ENCODE data around the gene VAV3.
"Not testable (repeated sequence)": the region's sequence is repeated elsewhere in the genome, so short reads cannot be mapped to it uniquely, and the experiment has no call there.

The VAV3 gene, protein sequence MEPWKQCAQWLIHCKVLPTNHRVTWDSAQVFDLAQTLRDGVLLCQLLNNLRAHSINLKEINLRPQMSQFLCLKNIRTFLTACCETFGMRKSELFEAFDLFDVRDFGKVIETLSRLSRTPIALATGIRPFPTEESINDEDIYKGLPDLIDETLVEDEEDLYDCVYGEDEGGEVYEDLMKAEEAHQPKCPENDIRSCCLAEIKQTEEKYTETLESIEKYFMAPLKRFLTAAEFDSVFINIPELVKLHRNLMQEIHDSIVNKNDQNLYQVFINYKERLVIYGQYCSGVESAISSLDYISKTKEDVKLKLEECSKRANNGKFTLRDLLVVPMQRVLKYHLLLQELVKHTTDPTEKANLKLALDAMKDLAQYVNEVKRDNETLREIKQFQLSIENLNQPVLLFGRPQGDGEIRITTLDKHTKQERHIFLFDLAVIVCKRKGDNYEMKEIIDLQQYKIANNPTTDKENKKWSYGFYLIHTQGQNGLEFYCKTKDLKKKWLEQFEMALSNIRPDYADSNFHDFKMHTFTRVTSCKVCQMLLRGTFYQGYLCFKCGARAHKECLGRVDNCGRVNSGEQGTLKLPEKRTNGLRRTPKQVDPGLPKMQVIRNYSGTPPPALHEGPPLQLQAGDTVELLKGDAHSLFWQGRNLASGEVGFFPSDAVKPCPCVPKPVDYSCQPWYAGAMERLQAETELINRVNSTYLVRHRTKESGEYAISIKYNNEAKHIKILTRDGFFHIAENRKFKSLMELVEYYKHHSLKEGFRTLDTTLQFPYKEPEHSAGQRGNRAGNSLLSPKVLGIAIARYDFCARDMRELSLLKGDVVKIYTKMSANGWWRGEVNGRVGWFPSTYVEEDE

DNA sequence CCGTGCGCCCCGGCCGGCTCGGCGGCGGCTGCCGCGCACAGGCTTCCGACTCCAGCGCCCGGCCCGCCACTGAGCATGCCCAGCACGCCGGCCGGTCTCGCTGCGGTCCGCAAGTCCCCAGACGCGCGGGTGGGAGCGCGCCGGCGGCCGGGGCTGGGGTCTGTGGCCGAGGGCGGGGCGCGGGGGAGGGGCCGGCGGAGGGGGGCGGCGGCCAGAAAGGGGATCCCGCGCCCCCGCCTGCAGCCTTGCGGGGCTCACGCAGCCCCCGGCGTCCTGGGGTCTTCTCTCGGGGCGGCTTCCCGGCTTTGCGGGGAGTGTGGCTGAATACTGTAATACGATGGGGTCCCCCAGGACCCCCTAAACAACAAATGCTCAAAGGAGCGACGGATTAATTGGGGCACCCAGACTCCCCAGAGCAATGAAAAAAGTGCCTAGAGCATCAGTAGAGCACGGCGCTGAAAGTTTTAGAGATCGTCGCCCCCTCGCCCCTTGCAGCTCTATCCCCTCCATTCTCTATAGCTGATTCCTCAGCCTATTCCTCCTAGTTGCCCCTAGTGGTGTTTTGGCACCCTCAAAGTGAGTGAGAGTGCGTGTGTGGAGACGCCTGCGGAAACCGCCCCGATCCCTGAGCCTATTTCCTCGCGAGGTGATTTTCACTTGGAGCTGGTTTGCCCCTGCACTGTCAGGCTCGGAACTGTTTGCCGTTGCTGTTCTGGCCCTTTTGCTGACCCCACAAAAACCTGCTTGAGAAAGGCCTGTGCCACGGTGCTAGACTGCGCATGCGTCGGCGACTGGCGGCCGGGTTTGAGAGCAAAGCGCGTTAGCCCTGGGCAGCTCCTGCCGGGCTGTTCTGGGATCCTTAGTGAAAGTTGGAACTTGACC lies at the start of gene VAV3:
Gene VAV3, minus strand, starts transcription at position 71 of the 882 bp plus-strand sequence. CDS start 311 bp downstream, outside the sequence.
- peak; percentile 67 for DNase-seq (ENCODE audit: low read depth, low spot score)

DNA sequence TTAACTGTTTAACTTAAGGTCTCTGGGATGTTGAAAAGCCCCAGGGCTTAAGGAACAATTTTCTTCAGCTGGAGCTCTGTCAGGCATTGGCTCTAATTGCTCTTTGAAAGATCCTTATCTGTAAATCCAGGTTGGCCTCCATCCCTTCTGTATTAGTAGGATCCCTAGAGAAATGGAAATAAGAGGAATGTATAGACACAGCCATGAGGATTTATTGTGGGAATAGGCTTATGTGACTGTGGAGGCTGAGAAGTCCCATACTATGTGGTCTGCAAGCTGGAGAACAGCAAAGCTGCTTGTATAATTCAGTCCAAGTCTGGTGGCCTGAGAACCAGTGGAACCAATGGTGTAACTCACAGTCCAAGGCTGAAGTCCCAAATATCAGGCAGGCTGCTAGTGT lies 47.6 kb upstream of the VAV3 start:
- DNase-seq (ENCODE audit: low read depth, low spot score) = no peak

DNA sequence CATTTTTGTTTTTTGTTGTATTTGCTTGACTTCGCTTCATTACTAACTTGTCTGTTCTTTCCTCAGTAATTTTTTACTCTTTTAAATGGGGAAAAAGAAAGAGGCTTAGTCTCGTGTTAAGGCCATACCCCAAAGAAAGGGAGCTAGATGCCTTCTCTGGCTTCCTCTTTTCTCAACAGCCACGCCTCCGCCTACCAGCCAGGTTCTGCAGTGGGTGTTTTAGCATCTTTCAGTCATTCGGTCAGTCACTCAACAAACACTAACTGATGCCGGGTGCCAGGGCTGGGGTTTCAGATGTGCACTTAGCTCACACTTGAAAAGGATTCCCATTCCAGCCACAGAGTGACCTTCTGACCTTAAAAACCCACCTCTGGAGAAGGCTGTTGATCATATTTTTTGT lies 46.3 kb upstream of the VAV3 start:
- no peak for DNase-seq (ENCODE audit: low read depth, low spot score)

DNA sequence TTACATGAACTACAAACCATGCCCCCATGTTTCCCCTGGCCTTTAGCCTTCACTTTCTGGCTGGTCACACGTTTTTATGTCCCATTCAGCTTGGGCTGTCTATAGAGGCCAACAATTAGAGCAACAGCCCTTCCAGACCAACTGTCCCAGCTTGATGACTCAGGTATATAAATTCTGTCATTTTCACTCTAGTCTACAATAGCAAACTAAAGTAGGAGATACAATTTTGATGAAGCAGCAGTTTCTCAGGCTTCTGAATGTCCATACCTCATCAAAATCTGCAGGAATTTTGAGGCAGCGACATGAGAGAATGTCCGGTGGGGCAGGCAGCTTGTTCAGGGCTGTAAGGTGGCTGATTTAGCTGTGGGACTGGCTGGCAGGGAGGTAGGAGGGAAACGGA lies 45.6 kb upstream of the VAV3 start:
- no peak for DNase-seq (ENCODE audit: low read depth, low spot score)

DNA sequence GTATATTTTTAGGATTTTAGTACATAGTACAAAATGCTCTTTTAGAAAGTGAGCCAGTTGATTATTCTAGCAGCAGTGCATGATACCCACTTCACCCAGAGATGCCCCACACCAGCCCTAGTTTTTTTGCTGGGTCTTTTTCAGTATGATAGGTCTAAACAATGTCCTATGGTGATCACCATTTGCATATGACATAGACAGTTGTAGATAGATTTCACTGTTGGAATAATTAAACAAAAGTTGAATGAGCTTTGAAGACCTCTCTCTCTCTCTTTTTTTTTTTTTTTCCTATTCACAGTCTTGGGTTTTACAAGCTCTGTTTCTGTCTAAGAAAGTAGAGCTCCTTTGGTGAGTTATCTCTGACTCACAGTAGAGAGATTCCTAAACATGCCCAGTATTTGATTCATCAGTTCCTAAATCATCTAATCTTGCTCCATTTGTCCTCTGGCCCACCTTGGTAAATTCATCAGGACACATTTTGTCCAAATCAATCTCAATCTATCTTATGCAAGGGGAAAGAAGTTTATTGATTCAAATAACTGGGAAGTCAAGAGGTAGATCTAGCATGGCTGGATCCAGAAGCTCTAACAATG lies 44.7 kb upstream of the VAV3 start:
- no peak for DNase-seq (ENCODE audit: low read depth, low spot score)

DNA sequence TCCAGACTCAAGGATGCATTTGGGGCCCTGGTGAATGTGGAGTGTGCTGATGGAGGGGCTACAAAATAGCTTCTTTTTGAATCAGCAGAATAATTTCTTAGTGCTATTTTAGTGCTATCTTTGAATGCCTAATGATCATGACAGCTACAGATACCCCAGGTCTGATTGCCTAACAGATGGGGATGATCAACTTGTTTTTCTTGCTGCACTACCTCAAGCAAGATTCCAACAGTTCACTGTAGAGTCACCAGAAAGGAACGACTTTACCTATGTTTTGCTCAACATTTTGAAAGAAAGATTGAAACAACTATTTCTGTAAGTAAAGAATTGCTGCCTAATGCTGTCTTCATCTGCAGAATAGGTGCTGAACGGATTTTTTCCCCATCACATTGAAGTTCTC lies 42.6 kb upstream of the VAV3 start:
- DNase-seq (ENCODE audit: low read depth, low spot score) = no peak

DNA sequence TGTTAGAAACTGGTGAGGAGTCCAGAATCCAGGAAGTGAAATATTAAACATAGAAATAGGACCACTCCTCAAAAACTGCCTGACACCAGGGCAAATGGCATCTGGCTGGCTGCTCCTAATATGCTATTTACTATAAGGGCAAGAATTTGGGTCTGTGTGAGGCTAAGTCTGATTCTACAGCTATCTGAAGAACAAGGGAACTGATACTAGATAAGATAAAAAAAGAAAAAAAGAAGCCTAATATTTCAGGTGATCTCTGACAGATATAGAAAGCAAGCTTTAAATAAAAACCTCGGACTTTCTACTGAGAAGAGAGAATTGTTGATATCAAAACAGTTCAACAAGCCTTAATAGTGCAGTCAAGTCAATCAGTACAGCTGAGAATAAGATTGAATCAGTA lies 42.1 kb upstream of the VAV3 start:
- DNase-seq (ENCODE audit: low read depth, low spot score) = no peak

DNA sequence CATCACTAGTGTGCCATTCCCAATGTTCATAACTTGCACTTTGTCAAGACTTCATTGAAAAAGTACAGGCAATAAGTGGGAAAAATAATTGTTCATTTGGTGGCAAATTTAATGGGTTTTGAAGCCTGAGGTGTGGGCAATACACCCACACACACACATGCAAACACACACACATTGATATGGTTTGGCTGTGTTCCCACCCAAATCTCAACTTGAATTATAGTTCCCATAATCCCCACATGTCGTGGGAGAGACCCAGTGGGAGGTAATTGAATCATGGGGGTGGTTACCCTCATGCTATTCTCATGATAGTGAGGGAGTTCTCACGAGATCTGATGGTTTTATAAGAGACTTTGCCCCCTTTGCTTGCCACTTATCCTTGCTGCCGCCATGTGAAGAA lies 39.9 kb upstream of the VAV3 start:
- not testable (repeated sequence) for DNase-seq (ENCODE audit: low read depth, low spot score)

DNA sequence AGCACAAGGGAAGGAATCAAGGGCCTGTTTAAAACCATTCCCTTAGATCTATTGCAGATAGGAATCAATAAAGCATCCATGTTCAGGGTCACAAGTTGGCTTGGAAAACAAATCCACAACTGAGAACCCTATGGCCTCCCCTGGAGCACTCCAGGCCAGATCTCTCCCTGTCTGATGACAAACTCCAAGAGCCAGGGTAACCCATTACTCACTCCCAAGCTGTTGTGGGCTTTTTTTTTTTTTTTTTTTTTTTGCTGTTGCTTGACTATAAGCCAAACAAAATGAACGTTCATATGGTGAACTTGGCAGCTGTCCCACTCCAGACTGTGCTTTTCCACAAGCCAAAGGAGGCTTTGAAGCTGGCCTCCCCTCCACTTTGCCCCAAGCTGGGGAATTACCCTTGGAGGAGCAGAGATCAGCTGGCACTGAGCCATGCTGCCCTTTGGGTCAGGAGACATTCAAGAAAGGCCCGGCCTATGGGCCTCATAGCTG lies 35.7 kb upstream of the VAV3 start:
- no peak for DNase-seq (ENCODE audit: low read depth, low spot score)

DNA sequence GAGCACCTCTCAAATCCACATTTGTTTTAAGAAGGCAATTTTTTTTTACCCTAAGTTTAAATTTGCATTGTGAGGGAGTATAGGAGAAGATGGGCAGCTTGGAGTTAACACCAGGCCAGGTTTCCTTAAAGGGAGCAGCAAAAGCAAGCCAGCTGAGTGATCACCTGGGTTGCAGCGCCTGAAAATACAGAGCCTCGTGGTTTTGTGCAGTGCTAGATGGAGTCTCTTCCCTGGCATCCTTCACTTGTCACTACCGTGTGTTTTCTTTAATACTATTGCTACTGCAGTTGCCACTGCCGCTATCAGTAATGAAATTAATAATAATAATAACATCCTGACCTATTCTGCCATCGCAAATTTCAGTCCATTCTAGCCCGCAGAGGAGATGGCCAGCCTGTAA lies 35.2 kb upstream of the VAV3 start:
- no peak for DNase-seq (ENCODE audit: low read depth, low spot score)

DNA sequence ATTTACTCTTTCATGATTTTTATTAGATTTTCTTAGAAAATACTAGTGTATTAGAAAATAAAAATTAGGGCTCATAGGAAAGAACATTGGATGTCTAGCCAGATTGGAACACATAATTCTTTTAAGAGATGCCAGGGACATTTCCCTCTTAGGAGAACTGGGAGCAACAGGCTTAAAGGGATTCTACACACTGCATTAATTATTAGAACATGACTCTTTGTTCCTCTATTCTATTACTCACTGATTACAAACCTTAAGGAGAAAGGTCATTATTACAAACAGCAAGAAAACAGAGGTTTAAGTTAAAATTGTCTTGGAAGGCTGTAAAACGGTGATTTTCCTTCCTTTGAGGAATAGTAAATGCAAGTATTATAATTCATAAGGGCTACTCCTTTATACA lies 32.9 kb upstream of the VAV3 start:
- DNase-seq (ENCODE audit: low read depth, low spot score) = no peak

DNA sequence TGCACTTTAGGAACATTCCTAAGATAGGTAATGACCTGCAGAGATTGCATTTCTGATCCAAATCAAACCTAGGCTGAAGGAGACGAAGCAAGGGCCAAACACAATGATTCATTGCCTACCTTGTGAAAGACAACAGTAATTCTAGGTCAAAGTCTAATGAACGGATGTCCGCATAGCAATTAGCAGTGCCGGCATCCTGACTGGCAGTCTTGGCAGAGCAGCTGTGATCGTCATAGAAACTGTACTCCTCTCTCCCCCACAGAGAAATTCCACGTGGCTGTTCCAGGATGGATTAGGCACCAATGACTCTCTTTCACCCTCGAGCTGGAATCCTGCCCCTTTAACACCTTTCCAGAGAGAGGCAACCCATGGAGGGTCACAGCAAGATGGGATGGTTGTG lies 28.9 kb upstream of the VAV3 start:
- DNase-seq (ENCODE audit: low read depth, low spot score) = no peak

DNA sequence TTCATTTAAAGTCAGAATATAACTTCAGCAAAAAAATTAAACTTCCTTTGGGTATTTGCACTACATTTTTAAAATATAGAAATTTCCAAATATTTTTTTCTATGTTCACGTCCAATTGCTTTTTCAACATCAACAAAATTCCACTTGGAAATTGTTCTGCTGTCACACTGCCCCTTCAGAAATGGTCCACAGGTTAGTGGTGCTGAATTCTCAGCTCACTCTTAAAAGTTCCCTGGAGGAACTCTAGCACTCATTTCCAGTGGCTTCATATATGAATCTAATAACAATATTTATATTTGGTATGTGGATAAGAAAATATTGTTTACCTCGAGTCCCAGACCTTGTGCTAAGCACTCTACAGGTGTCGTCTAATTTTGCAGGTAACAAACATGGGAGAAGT lies 27.4 kb upstream of the VAV3 start:
- no peak for DNase-seq (ENCODE audit: low read depth, low spot score)

DNA sequence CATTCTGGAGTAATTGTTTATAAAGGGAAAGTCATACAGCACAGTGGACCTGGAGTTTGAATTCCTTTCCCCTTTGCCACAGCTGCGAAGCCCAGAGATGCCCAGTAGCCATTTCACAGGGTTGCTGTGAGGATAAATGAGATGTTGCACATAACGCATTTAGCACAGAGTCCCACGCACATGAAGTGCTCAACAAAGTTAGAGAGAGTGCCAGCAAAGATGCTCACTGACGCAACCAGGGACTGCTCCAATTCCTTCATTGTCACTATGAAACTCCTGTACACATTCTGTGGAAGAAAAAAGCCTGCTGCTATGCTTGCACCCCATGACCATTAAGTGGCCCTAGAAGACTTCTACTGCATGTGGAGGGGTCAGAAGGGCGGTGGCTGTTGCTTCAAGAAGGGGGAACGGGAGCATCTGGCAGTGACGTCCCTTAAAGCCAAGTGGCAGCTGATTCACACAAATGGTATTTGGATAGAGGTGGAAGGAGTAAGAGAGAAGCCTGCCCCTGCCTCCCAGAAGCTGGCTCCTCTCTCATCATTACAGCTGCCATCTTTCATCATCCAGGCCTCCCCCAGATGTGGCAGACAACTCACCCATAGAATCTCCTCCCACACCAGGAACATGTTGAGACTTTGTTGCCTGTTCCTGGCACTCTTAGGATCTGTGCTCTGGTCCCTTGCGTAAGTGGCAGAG lies 26.5 kb upstream of the VAV3 start:
- no peak for DNase-seq (ENCODE audit: low read depth, low spot score)

DNA sequence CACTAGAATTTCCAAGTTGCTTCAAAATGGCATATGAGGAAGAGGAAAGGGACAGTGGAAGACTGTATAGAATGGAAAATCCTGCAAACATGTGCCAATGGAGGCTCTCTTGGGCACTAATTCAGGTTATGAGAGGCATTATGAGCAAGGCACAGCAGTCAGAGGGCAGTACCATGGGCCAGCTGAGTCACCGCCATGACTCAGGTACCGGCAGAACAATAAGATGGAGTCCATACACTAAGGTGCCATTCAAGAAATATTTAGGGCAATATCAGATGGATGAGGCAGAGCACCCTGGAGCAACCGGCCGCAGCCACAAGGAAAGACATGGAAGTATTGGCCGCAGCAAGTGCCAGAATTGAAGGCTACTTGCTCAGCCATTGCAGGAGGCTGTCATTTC lies 25.6 kb upstream of the VAV3 start:
- no peak for DNase-seq (ENCODE audit: low read depth, low spot score)

DNA sequence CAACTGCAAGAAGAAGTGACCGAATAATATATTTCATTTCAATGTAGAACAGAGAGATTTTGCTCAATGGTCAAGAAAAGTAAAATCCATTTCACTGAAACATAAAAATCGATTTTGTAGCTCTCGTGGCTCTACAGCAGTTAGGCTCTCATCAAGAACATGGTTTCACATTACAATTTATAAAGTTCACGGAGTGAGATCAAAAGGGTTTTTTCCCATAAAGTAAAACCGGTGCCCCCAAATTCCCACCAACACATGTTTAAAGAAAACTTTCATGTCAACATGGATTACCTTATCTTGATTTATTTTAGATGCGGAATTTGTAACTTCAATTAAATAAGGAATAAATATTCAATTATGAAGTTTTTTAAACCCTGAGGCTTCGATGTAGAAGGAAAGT lies 16.3 kb upstream of the VAV3 start:
- DNase-seq (ENCODE audit: low read depth, low spot score) = no peak

DNA sequence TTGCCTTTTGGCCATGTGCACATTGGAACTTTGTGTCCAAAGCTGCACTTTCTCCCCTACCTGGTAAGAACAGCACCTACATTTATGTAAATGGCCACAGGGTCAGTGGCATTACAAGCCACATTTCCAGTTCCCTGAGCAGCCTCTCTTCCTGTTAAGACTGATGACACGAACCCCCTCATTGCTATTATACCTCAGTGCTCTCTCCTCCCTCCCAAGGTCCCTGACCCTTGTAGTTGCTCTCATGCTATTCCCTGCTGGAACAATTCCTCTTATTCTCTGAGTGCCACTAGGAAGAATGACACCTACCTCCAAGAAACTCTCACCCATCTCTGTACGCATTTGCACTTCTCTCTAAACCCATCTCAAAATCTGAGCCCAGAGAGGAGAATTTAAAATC lies 14.9 kb upstream of the VAV3 start:
- DNase-seq (ENCODE audit: low read depth, low spot score) = no peak

DNA sequence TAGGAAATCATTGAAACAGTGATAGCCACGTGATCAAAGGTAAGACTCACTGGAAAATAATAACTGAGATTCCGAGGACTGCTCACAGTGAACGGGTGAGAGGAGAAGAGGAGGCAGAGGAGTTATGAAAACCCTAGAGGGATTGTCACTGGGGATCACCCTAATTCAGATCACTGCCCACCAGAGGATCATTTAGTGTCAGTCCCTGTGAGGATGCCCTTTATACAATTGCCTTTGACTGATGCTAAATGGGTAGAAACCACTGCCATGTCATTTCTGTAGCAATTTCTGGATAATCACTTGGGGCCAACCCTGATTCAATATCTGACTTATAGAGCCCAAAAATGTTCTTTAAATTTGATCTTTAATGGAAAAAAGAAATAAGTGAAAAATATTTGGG lies 14.1 kb upstream of the VAV3 start:
- no peak for DNase-seq (ENCODE audit: low read depth, low spot score)

DNA sequence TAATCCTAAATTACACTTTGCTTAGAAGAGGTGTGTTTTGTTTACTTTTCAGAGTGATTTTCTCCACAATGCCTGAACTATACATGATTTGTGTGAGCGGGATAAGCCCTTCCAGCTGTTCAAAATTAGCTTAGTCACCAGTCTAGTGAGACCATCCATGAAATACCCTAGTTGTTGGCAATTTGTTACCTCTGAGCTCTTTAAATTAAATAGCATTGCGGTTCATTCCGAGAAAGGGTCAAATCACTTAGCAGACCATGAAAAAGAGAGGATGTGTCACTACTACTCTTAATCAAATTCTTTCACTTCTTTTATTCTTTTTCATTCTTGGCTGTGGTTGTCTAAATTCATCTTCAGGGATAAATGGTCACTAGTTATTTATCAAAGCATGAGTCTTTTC lies 11.9 kb upstream of the VAV3 start:
- no peak for DNase-seq (ENCODE audit: low read depth, low spot score)

DNA sequence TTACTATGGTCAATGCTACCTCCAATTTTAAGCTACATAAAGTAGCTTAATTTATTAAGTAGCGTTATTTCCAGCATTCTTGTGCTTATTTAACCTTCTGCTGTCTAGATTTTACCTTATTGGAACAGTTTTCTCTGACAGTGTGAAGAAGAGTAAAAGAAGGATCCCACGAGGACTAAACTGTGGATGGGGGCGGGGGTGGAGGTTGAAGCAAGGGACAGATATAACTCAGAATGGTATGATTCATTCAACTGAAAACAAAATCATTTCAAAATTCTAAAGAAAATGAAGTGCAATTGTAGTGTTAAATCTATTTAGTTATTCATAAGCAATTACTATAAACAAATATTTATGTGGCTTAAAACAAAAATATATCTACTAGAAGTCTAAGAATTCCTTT lies 11.5 kb upstream of the VAV3 start:
- no peak for DNase-seq (ENCODE audit: low read depth, low spot score)

DNA sequence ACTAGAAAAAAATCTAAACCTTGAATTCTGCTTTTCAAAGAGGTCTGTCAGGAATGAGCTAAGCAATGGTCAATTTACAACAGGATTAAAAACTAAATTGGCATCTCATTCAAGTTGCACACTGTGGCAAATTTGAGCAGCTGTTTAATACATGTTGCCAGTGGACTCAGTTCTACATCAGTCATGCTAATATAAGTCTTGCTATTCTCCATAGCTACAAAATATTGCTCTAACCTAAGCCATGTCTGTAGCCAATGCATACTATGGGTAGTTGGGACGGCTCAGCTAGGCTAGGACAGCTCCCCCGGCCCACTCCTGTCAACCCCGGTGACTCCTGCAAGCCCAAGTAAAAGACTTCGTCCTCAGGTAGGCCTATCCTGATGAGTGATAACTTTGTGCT lies 10.9 kb upstream of the VAV3 start:
- no peak for DNase-seq (ENCODE audit: low read depth, low spot score)

All from iPS DF 19.7 (cell line).